Measurements from ENCODE around the gene DLL4. TPM values are rescaled to one million over a fixed set of nuclear protein-coding genes. Genes with fewer than 3 reads are reported as not detected.

DLL4 gene
- total and polyA plus RNA-seq, 10 of the 15 experiments (the other 5 are each of a cell fraction or from before 2014, with no cell fraction given): 0.04 to 0.16 (median 0.09) TPM; not detected in 6

- Histone ChIP-seq H3K79me2 (ENCODE audit: control insufficient read depth, insufficient read depth, low read length) (no peaks in the 10 kb centered on the region), H4K20me1 (ENCODE audit: control insufficient read depth, insufficient read depth) (no peaks in the 10 kb centered on the region), H3K4me1 (ENCODE audit: control insufficient read depth, insufficient read depth, low read length) (no peaks in the 10 kb centered on the region), H2AFZ (ENCODE audit: control insufficient read depth, low read depth, low read length) (no peak overlapping the region), H3K36me3 (ENCODE audit: control insufficient read depth in 2 of 2, insufficient read depth in 2 of 2, low read length in 1 of 2) (peaks cover 25 to 27% of the 10 kb centered on the region in 2 experiments), H3K4me2 (ENCODE audit: control insufficient read depth, insufficient read depth) (no peak overlapping the region), H3K27me3 (replicated peaks in 1 of 2; ENCODE audit: control insufficient read depth in 2 of 2, insufficient read depth in 2 of 2, low read length in 1 of 2) (no peaks in the 10 kb centered on the region), H3K27ac (ENCODE audit: control insufficient read depth, insufficient read depth) (no peak overlapping the region), H3K9me3 (replicated peaks; ENCODE audit: control insufficient read depth, insufficient read depth, low read length) (no peaks in the 10 kb centered on the region), H3K9ac (ENCODE audit: control insufficient read depth, insufficient read depth, low read length) (no peak overlapping the region), H3K4me3 (no peak overlapping the region)
- TF ChIP-seq USF1 (IDR thresholded peaks at IDR 0.05; ENCODE audit: borderline replicate concordance, extremely low read length, insufficient read depth, low read depth, low read length) (no peak), BMI1 (IDR thresholded peaks at IDR 0.05; ENCODE audit: borderline replicate concordance) (no peak)
- TF ChIP-seq, protein P1, sequence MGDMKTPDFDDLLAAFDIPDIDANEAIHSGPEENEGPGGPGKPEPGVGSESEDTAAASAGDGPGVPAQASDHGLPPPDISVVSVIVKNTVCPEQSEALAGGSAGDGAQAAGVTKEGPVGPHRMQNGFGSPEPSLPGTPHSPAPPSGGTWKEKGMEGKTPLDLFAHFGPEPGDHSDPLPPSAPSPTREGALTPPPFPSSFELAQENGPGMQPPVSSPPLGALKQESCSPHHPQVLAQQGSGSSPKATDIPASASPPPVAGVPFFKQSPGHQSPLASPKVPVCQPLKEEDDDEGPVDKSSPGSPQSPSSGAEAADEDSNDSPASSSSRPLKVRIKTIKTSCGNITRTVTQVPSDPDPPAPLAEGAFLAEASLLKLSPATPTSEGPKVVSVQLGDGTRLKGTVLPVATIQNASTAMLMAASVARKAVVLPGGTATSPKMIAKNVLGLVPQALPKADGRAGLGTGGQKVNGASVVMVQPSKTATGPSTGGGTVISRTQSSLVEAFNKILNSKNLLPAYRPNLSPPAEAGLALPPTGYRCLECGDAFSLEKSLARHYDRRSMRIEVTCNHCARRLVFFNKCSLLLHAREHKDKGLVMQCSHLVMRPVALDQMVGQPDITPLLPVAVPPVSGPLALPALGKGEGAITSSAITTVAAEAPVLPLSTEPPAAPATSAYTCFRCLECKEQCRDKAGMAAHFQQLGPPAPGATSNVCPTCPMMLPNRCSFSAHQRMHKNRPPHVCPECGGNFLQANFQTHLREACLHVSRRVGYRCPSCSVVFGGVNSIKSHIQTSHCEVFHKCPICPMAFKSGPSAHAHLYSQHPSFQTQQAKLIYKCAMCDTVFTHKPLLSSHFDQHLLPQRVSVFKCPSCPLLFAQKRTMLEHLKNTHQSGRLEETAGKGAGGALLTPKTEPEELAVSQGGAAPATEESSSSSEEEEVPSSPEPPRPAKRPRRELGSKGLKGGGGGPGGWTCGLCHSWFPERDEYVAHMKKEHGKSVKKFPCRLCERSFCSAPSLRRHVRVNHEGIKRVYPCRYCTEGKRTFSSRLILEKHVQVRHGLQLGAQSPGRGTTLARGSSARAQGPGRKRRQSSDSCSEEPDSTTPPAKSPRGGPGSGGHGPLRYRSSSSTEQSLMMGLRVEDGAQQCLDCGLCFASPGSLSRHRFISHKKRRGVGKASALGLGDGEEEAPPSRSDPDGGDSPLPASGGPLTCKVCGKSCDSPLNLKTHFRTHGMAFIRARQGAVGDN (IDR thresholded peaks at IDR 0.05): no peak
- in situ Hi-C loops (cut with MboI) (no loop called here), intact Hi-C loops (cut with micrococcal nuclease; ENCODE audit: unreplicated experiment) (no loop called here)
- ChIA-PET CTCF (no interaction called here), POLR2A (no interaction called here), RAD21 (ENCODE audit: unreplicated experiment) (no interaction called here), SMC1A (ENCODE audit: uncharacterized antibody, unreplicated experiment) (no interaction called here)
- 97% methylated on average over 4 of the region's 4 CpGs for WGBS (ENCODE audit: insufficient coverage, insufficient replicate concordance, low lambda C conversion rate, missing lambda C conversion rate)
- no TSS peak for BruUV-seq (replicated peaks)
- ATAC-seq (no peak), FAIRE-seq (no peak), DNase-seq (ENCODE audit: low read depth, low spot score) (no peak)
Observed at GRCh38 chr15:40984964-40985363, 55.8 kb downstream of the DLL4 start.

Measured in GM12878 (cell line).